IMR-90 (cell line): ENCODE measurements around the gene AMFR. TPM values are rescaled to one million over a fixed set of nuclear protein-coding genes. Genes with fewer than 3 reads are reported as not detected.

ENCODE experiments used
- ATAC-seq: fragments of 200-7000 bp; cut with Tn5 transposase; 2 replicates; pipeline ENCODE4 v1.9.1; 2020; ENCODE audit warnings: low read depth, mild to moderate bottlenecking, moderate library complexity
- BruUV-seq: library from RNA; stranded (reverse); fragments of 400-500 nt; replicated peaks from 2 replicates; lab custom pipeline; 2021; lab: Mats Ljungman, UMichigan
- CTCF ChIA-PET: fragments of 300-600 bp; formaldehyde crosslinking; extraction: SDS; loops from one replicate; lab custom pipeline; 2021; ENCODE audit warnings: antibody characterized with exemption; lab: Yijun Ruan, JAX
- POLR2A ChIA-PET: fragments of 300-600 bp; sonication (Branson Sonifier 250); formaldehyde crosslinking; loops from one replicate; lab custom pipeline; 2022; ENCODE audit warnings: antibody characterized with exemption; ENCODE audit not compliant: unreplicated experiment; lab: Charles Lee
- DNase-seq: peaks from one replicate; pipeline ENCODE4 v3.0.0; 2013
- H2AFZ ChIP-seq: replicated peaks from 2 replicates; pipeline ENCODE3; 2013; ENCODE audit warnings: low read length, mild to moderate bottlenecking; ENCODE audit not compliant: poor library complexity
- H2AK5ac ChIP-seq: 2 replicates; pipeline ENCODE4 v1.6.1; 2013; ENCODE audit warnings: low read depth, low read length, inconsistent platforms
- H2AK9ac ChIP-seq: replicated peaks from 2 replicates; pipeline ENCODE3; 2013; ENCODE audit warnings: mild to moderate bottlenecking, low read depth, low read length, moderate library complexity; ENCODE audit not compliant: poor library complexity
- H2BK120ac ChIP-seq: 2 replicates; pipeline ENCODE4 v1.6.1; 2013; ENCODE audit warnings: low read depth, low read length, inconsistent platforms
- H2BK15ac ChIP-seq: 3 replicates; pipeline ENCODE4 v1.6.1; 2013; ENCODE audit warnings: low read depth, low read length, inconsistent platforms
- H2BK20ac ChIP-seq: 2 replicates; pipeline ENCODE4 v1.6.1; 2013; ENCODE audit warnings: low read depth, mild to moderate bottlenecking, inconsistent platforms, low read length, moderate library complexity
- H2BK5ac ChIP-seq: 2 replicates; pipeline ENCODE4 v1.6.1; 2013; ENCODE audit warnings: mild to moderate bottlenecking, low read depth, low read length, inconsistent platforms; ENCODE audit not compliant: poor library complexity, severe bottlenecking
- H3K14ac ChIP-seq: replicated peaks from 2 replicates; pipeline ENCODE4 v1.6.1; 2013; ENCODE audit warnings: low read depth, low read length, inconsistent platforms
- H3K18ac ChIP-seq: 2 replicates; pipeline ENCODE4 v1.6.1; 2013; ENCODE audit warnings: low read depth, low read length, control low read depth
- H3K23ac ChIP-seq: 2 replicates; pipeline ENCODE4 v1.6.1; 2013; ENCODE audit warnings: low read depth, low read length, inconsistent platforms
- H3K27ac ChIP-seq: 2 replicates; pipeline ENCODE4 v1.5.1; 2013; ENCODE audit warnings: mild to moderate bottlenecking, control low read depth, low read length; ENCODE audit not compliant: insufficient read depth
- H3K27me3 ChIP-seq: 2 replicates; pipeline ENCODE4 v1.6.1; 2013; ENCODE audit warnings: low read length; ENCODE audit not compliant: control insufficient read depth, insufficient read depth
- H3K36me3 ChIP-seq: 2 replicates; pipeline ENCODE4 v1.6.1; 2013; ENCODE audit warnings: low read length, mixed read lengths; ENCODE audit not compliant: control insufficient read depth, insufficient read depth
- H3K4ac ChIP-seq: 2 replicates; pipeline ENCODE4 v1.6.1; 2013; ENCODE audit warnings: low read depth, low read length, inconsistent platforms
- H3K4me1 ChIP-seq: 2 replicates; pipeline ENCODE4 v1.6.1; 2013; ENCODE audit warnings: low read length, mixed read lengths; ENCODE audit not compliant: control insufficient read depth, insufficient read depth
- H3K4me2 ChIP-seq: 2 replicates; pipeline ENCODE4 v1.6.1; 2013; ENCODE audit warnings: low read depth, mild to moderate bottlenecking, control low read depth, low read length, moderate library complexity
- H3K4me3 ChIP-seq: 2 replicates; pipeline ENCODE4 v1.5.1; 2013; ENCODE audit warnings: low read depth, mild to moderate bottlenecking, control low read depth, low read length, moderate library complexity; ENCODE audit not compliant: insufficient read depth
- H3K56ac ChIP-seq: 2 replicates; pipeline ENCODE4 v1.6.1; 2013; ENCODE audit warnings: low read length, inconsistent platforms; ENCODE audit not compliant: insufficient read depth; ENCODE audit errors: extremely low read depth
- H3K79me1 ChIP-seq, 2 experiments: 2 replicates each; pipeline ENCODE4 v1.6.1; 2013; ENCODE audit warnings: low read length in 2 of 2, inconsistent platforms in 1 of 2, low read depth in 1 of 2
- H3K9ac ChIP-seq: 2 replicates; pipeline ENCODE4 v1.6.1; 2013; ENCODE audit warnings: low read depth, low read length, control low read depth
- H3K9me1 ChIP-seq: 2 replicates; pipeline ENCODE4 v1.6.1; 2013; ENCODE audit warnings: low read length, inconsistent platforms; ENCODE audit not compliant: insufficient read depth
- H3K9me3 ChIP-seq: 2 replicates; pipeline ENCODE4 v1.6.1; 2013; ENCODE audit warnings: low read length; ENCODE audit not compliant: control insufficient read depth, insufficient read depth
- H4K20me1 ChIP-seq: 2 replicates; pipeline ENCODE4 v1.6.1; 2013; ENCODE audit warnings: low read length, inconsistent platforms; ENCODE audit not compliant: insufficient read depth
- H4K5ac ChIP-seq: 2 replicates; pipeline ENCODE4 v1.6.1; 2013; ENCODE audit warnings: mild to moderate bottlenecking, low read depth, low read length, control low read depth
- H4K8ac ChIP-seq, 2 experiments: 2 replicates each; pipeline ENCODE4 v1.6.1; 2013; ENCODE audit warnings: low read depth in 2 of 2, low read length in 2 of 2, control low read depth in 1 of 2, inconsistent platforms in 1 of 2
- H4K91ac ChIP-seq: 2 replicates; pipeline ENCODE4 v1.6.1; 2013; ENCODE audit warnings: low read depth, low read length, inconsistent platforms; ENCODE audit not compliant: insufficient read depth
- CEBPB ChIP-seq: IDR thresholded peaks from 2 replicates; pipeline ENCODE4 v1.6.1; 2012; ENCODE audit warnings: low read depth, low read length, improper control_type of control experiment
- MAZ ChIP-seq: IDR thresholded peaks from 2 replicates; pipeline ENCODE4 v1.6.1; 2012; ENCODE audit warnings: low read depth, mild to moderate bottlenecking, low read length, improper control_type of control experiment, moderate library complexity, borderline replicate concordance
- MXI1 ChIP-seq: IDR thresholded peaks from 2 replicates; pipeline ENCODE4 v1.6.1; 2012; ENCODE audit warnings: low read depth, mild to moderate bottlenecking, low read length, moderate library complexity, borderline replicate concordance
- NFE2L2 ChIP-seq: fragments of 150-350 bp; IDR thresholded peaks from 2 replicates; pipeline ENCODE4 v1.6.1; 2016; ENCODE audit warnings: low read depth, mild to moderate bottlenecking, low read length
- RCOR1 ChIP-seq: IDR thresholded peaks from 2 replicates; pipeline ENCODE4 v1.6.1; 2012; ENCODE audit warnings: mild to moderate bottlenecking, low read length, improper control_type of control experiment; ENCODE audit not compliant: insufficient replicate concordance
- dilution Hi-C: fragments of 300-500 bp; cut with HindIII; formaldehyde crosslinking; loops from one replicate; pipeline ENCODE4 v1.14.3; 2018; ENCODE audit warnings: low sequenced_read_pairs; ENCODE audit not compliant: unreplicated experiment
- in situ Hi-C: fragments of 300-500 bp; cut with MboI; formaldehyde crosslinking; loops from 3 replicates; pipeline ENCODE4 v1.14.3; 2019; ENCODE audit warnings: low sequenced_read_pairs, inconsistent platforms, mixed read lengths
- intact Hi-C: fragments of 100-400 bp; cut with micrococcal nuclease; formaldehyde crosslinking; loops from 2 replicates; pipeline ENCODE4 v1.10.0; 2022
- polyA plus RNA-seq, 3 experiments: library from polyadenylated mRNA; depleted of rRNA; stranded (reverse); fragments of >200 nt; gene quantifications; 2 replicates each; pipeline ENCODE4 v1.2.3, GENCODE V29; 2012; ENCODE audit warnings: low replicate concordance in 1 of 3
- total RNA-seq: library from RNA; depleted of rRNA; stranded (reverse); fragments of >200 nt; gene quantifications from 2 replicates; pipeline ENCODE4 v1.2.3, GENCODE V29; 2012
- TF ChIP-seq, protein P1 (sequence below): fragments of 150-350 bp; IDR thresholded peaks from 2 replicates; pipeline ENCODE4 v1.6.1; 2016; ENCODE audit warnings: low read depth, mild to moderate bottlenecking, low read length, moderate library complexity, borderline replicate concordance
- TF ChIP-seq, protein P2 (sequence below): conservative IDR thresholded peaks from 2 replicates; pipeline ENCODE4 v1.5.1; 2012; ENCODE audit warnings: mild to moderate bottlenecking, low read depth, low read length, improper control_type of control experiment

The AMFR gene
- total and polyA plus RNA-seq, 2 of the 4 experiments (the other 2 are of a cell fraction), result 60.7 to 216 TPM

DNA sequence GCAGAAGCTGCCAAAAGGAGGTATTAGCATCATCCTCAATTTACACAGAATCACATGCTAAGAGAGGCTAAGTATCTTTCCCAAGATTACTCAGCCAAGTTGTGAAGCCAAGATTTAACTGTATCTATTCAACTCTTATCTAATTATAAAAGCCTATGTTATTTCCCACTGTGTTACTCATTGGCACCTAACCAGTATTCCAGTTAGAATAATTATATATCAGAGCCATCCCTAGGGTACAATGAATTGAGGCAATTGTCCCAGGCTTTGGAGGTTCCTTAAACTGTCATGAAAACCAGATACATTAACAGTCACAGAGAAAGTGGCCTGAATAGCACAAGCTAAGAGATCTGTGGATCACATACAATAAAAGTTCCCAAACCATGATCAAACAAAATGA lies 10.9 kb upstream of the AMFR start:
- Histone ChIP-seq H3K4me1 (no peaks in the 10 kb centered on the region), H4K8ac (no peak overlapping the region), H2BK20ac (no peak overlapping the region), H4K91ac (no peak overlapping the region), H2AFZ (no peak overlapping the region), H2BK15ac (no peak overlapping the region), H2AK9ac (no peak overlapping the region), H3K9me1 (peaks cover 10% of the 10 kb centered on the region; the same call in 1 of the 2 replicates), H3K9ac (no peak overlapping the region), H3K4ac (no peak overlapping the region), H3K9me3 (no peaks in the 10 kb centered on the region), H3K18ac (no peak overlapping the region), H3K56ac (no peak overlapping the region), H3K27me3 (no peaks in the 10 kb centered on the region), H3K79me1 (peaks cover 18 to 21% of the 10 kb centered on the region in 2 experiments), H4K20me1 (peaks cover 9% of the 10 kb centered on the region; the same call in 1 of the 2 replicates), H3K27ac (no peak overlapping the region), H2AK5ac (no peak overlapping the region), H2BK5ac (no peak overlapping the region), H3K14ac (no peak overlapping the region), H3K4me2 (no peak overlapping the region), H2BK120ac (no peak overlapping the region), H3K4me3 (no peak overlapping the region), H3K23ac (no peak overlapping the region), H3K36me3 (peaks cover 28% of the 10 kb centered on the region), H4K5ac (no peak overlapping the region)
- intact Hi-C loops (no loop called here), in situ Hi-C loops (no loop called here), dilution Hi-C loops (no loop called here)
- ATAC-seq (no peak), DNase-seq (no peak)
- TF ChIP-seq, protein P1, sequence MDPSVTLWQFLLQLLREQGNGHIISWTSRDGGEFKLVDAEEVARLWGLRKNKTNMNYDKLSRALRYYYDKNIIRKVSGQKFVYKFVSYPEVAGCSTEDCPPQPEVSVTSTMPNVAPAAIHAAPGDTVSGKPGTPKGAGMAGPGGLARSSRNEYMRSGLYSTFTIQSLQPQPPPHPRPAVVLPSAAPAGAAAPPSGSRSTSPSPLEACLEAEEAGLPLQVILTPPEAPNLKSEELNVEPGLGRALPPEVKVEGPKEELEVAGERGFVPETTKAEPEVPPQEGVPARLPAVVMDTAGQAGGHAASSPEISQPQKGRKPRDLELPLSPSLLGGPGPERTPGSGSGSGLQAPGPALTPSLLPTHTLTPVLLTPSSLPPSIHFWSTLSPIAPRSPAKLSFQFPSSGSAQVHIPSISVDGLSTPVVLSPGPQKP, result no peak
- TF ChIP-seq MXI1 (no peak), CEBPB (no peak), NFE2L2 (no peak), RCOR1 (no peak), MAZ (no peak)
- TF ChIP-seq, protein P2, sequence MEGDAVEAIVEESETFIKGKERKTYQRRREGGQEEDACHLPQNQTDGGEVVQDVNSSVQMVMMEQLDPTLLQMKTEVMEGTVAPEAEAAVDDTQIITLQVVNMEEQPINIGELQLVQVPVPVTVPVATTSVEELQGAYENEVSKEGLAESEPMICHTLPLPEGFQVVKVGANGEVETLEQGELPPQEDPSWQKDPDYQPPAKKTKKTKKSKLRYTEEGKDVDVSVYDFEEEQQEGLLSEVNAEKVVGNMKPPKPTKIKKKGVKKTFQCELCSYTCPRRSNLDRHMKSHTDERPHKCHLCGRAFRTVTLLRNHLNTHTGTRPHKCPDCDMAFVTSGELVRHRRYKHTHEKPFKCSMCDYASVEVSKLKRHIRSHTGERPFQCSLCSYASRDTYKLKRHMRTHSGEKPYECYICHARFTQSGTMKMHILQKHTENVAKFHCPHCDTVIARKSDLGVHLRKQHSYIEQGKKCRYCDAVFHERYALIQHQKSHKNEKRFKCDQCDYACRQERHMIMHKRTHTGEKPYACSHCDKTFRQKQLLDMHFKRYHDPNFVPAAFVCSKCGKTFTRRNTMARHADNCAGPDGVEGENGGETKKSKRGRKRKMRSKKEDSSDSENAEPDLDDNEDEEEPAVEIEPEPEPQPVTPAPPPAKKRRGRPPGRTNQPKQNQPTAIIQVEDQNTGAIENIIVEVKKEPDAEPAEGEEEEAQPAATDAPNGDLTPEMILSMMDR, result no peak
- CTCF ChIA-PET, result interaction anchor here (0.6 kb wide), 1 partner anchor 23 kb away, joined by 3 read pairs; no protein-coding TSS in a partner anchor
- POLR2A ChIA-PET, result no interaction called here
- no TSS peak for BruUV-seq
